Ishikawa (cell line): ENCODE measurements around the gene UST.

Experiments used
- CEBPB ChIP-seq: IDR thresholded peaks from 2 replicates; pipeline ENCODE4 v1.6.1; 2012
- CREB1 ChIP-seq: IDR thresholded peaks from 2 replicates; pipeline ENCODE4 v1.6.1; 2012; ENCODE audit warnings: low read depth
- EGR1 ChIP-seq: IDR thresholded peaks from 2 replicates; pipeline ENCODE4 v1.6.1; 2012
- EP300 ChIP-seq: IDR thresholded peaks from 2 replicates; pipeline ENCODE4 v1.6.1; 2012; ENCODE audit warnings: borderline replicate concordance
- FOXM1 ChIP-seq: IDR thresholded peaks from 2 replicates; pipeline ENCODE4 v1.6.1; 2012; ENCODE audit warnings: low read depth, borderline replicate concordance
- NFIC ChIP-seq: IDR thresholded peaks from 2 replicates; pipeline ENCODE4 v1.6.1; 2012
- RAD21 ChIP-seq: IDR thresholded peaks from 2 replicates; pipeline ENCODE4 v1.6.1; 2012; ENCODE audit warnings: low read depth
- TAF1 ChIP-seq: IDR thresholded peaks from 2 replicates; pipeline ENCODE4 v1.6.1; 2012; ENCODE audit warnings: low read depth, mild to moderate bottlenecking
- TCF12 ChIP-seq: IDR thresholded peaks from 2 replicates; pipeline ENCODE4 v1.6.1; 2012; ENCODE audit warnings: low read depth
- TEAD4 ChIP-seq: IDR thresholded peaks from 2 replicates; pipeline ENCODE4 v1.6.1; 2012
- YY1 ChIP-seq: IDR thresholded peaks from 2 replicates; pipeline ENCODE4 v1.6.1; 2012; ENCODE audit warnings: low read depth
- ZBTB7A ChIP-seq: IDR thresholded peaks from 2 replicates; pipeline ENCODE4 v1.6.1; 2012; ENCODE audit warnings: low read depth
- TF ChIP-seq, protein P1 (sequence below): IDR thresholded peaks from 2 replicates; pipeline ENCODE4 v1.6.1; 2012
- TF ChIP-seq, protein P2 (sequence below): IDR thresholded peaks from 2 replicates; pipeline ENCODE4 v1.6.1; 2012
- TF ChIP-seq, protein P3 (sequence below): IDR thresholded peaks from 2 replicates; pipeline ENCODE4 v1.6.1; 2012; ENCODE audit warnings: low read depth, mild to moderate bottlenecking

The UST gene

DNA sequence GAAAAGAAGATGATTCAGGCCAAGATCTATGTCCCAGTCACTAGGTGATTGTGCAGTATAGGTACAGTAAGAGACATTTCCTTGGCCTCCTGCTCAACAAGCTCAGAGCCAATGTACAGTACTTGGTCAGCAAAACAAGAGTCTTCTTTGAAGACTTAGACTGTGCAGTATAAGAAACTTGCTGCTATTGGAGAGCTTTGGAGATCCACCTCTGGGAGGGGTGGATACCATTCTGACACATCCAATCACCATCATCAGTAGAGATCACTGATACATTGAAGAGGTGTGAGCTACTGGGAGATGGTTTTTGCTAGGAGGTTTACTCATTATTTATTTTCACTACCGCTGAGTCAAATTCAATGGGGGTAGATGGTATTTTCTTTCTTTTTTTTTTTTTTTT lies 77.5 kb downstream of the UST start:
- TF ChIP-seq RAD21: no peak
- TF ChIP-seq, protein P1, sequence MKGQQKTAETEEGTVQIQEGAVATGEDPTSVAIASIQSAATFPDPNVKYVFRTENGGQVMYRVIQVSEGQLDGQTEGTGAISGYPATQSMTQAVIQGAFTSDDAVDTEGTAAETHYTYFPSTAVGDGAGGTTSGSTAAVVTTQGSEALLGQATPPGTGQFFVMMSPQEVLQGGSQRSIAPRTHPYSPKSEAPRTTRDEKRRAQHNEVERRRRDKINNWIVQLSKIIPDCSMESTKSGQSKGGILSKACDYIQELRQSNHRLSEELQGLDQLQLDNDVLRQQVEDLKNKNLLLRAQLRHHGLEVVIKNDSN: no peak
- no peak for TF ChIP-seq ZBTB7A
- no peak for TF ChIP-seq NFIC
- TF ChIP-seq TCF12: no peak
- no peak for TF ChIP-seq EGR1
- TF ChIP-seq TEAD4: no peak
- TF ChIP-seq CREB1: no peak
- no peak for TF ChIP-seq TAF1
- TF ChIP-seq YY1: no peak
- no peak for TF ChIP-seq CEBPB
- TF ChIP-seq, protein P2, sequence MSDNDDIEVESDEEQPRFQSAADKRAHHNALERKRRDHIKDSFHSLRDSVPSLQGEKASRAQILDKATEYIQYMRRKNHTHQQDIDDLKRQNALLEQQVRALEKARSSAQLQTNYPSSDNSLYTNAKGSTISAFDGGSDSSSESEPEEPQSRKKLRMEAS: no peak
- no peak for TF ChIP-seq FOXM1
- TF ChIP-seq, protein P3, sequence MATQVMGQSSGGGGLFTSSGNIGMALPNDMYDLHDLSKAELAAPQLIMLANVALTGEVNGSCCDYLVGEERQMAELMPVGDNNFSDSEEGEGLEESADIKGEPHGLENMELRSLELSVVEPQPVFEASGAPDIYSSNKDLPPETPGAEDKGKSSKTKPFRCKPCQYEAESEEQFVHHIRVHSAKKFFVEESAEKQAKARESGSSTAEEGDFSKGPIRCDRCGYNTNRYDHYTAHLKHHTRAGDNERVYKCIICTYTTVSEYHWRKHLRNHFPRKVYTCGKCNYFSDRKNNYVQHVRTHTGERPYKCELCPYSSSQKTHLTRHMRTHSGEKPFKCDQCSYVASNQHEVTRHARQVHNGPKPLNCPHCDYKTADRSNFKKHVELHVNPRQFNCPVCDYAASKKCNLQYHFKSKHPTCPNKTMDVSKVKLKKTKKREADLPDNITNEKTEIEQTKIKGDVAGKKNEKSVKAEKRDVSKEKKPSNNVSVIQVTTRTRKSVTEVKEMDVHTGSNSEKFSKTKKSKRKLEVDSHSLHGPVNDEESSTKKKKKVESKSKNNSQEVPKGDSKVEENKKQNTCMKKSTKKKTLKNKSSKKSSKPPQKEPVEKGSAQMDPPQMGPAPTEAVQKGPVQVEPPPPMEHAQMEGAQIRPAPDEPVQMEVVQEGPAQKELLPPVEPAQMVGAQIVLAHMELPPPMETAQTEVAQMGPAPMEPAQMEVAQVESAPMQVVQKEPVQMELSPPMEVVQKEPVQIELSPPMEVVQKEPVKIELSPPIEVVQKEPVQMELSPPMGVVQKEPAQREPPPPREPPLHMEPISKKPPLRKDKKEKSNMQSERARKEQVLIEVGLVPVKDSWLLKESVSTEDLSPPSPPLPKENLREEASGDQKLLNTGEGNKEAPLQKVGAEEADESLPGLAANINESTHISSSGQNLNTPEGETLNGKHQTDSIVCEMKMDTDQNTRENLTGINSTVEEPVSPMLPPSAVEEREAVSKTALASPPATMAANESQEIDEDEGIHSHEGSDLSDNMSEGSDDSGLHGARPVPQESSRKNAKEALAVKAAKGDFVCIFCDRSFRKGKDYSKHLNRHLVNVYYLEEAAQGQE: no peak
- TF ChIP-seq EP300: no peak

DNA sequence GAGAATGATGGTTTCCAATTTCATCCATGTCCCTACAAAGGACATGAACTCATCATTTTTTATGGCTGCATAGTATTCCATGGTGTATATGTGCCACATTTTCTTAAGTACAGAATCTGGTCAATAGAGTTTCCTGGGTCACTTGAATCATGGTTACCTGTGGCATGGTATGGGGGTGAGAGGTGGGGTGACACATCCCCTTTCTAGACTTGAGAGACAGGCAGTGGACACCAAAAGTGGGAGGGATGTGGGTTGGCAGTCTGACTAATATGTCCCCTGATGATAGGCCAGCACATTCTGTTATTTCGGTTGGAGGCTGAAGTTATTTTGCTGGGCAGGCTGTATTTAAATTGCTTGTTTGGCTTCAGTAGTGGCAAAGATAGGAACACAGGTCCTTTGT lies 78.1 kb downstream of the UST start:
- TF ChIP-seq EP300 (no peak), CEBPB (no peak), TEAD4 (no peak), RAD21 (no peak), TCF12 (no peak), CREB1 (no peak), NFIC (no peak), YY1 (no peak), EGR1 (no peak), TAF1 (no peak), FOXM1 (no peak)
- TF ChIP-seq, protein P2: no peak
- TF ChIP-seq, protein P3: no peak
- TF ChIP-seq, protein P1: no peak

DNA sequence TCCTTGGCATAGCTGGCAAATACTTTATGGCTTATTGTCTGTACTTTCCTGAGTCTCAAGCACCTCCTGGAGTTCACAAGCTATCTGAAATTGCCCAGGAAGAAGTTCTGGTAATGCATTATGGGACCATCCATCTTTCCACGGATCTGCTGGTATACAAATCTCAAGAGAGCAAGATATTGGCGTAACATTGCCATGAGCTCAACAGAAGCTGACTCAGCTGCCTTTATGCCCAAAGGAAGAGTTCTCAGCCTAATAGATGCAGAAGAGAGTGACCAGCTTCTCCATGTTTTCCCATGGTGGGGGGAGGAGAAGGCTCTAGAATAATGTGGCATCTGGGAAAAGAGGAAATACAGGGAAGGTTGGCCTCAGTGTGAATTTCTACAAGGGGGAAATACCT lies 78.7 kb downstream of the UST start:
- TF ChIP-seq ZBTB7A: no peak
- TF ChIP-seq CEBPB: no peak
- no peak for TF ChIP-seq TEAD4
- TF ChIP-seq RAD21: no peak
- no peak for TF ChIP-seq YY1
- TF ChIP-seq EP300: no peak
- no peak for TF ChIP-seq TAF1
- TF ChIP-seq, protein P3: no peak
- no peak for TF ChIP-seq NFIC
- no peak for TF ChIP-seq CREB1
- TF ChIP-seq, protein P2: no peak
- TF ChIP-seq, protein P1: no peak

DNA sequence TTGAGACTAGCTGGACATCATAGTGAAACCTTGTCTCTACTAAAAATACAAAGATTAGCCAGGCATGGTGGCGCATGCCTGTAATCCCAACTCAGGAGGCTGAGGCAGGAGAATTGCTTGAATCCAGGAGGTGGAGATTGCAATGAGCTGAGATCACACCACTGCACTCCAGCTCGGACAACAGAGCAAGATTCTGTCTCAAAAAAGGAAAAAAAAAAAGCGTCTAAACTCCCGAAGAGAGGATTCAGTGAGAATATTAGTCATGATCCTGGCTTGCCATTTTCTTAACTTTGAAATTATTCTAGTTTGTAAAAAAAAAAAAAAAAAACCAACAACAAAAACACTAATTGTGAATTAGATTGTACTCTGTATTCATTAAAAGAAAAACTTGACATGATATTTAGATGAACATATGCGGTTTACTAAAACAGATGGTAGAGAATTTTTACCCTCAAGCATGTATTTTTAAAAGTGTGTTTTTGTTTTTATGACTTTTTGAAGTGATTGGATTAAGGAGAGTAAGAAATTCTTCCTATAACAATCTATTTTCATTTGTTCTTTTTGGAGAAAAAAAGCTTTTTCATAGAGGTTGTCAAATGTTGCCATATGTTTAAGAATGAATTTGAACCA lies 80.7 kb downstream of the UST start:
- TF ChIP-seq TAF1 (no peak), CREB1 (no peak), YY1 (no peak), TEAD4 (no peak), EP300 (no peak), NFIC (no peak)
- TF ChIP-seq, protein P3: no peak
- TF ChIP-seq, protein P2: no peak
- TF ChIP-seq, protein P1: no peak
